Karpas-422 (cell line): ENCODE data around the gene RRAS2. TPM values are rescaled to one million over a fixed set of nuclear protein-coding genes. Genes with fewer than 3 reads are reported as not detected.

Source experiments
- DNase-seq: peaks from one replicate; pipeline ENCODE4 v3.0.0-alpha.2; 2015
- H2AFZ ChIP-seq: fragments of 200-600 bp; sonication (generic); 2 replicates; pipeline ENCODE4 v1.6.1; 2014; ENCODE audit warnings: antibody characterized with exemption, low read length, mixed read lengths
- H3K27ac ChIP-seq: fragments of 200-600 bp; sonication (generic); 2 replicates; pipeline ENCODE4 v1.5.1; 2014; ENCODE audit warnings: mild to moderate bottlenecking, low read length, moderate library complexity
- H3K27me3 ChIP-seq: fragments of 200-600 bp; sonication (generic); 2 replicates; pipeline ENCODE4 v1.6.1; 2014; ENCODE audit warnings: low read length, mixed read lengths
- H3K36me3 ChIP-seq: fragments of 200-600 bp; sonication (generic); 2 replicates; pipeline ENCODE4 v1.6.1; 2014; ENCODE audit warnings: low read length, mixed read lengths; ENCODE audit not compliant: insufficient read depth
- H3K4me1 ChIP-seq: fragments of 200-600 bp; sonication (generic); 2 replicates; pipeline ENCODE4 v1.6.1; 2014; ENCODE audit warnings: mild to moderate bottlenecking, low read length, mixed read lengths
- H3K4me2 ChIP-seq: fragments of 200-600 bp; sonication (generic); 2 replicates; pipeline ENCODE4 v1.6.1; 2014; ENCODE audit warnings: low read length, low read depth, mild to moderate bottlenecking; ENCODE audit not compliant: poor library complexity, severe bottlenecking
- H3K4me3 ChIP-seq: fragments of 200-600 bp; sonication (generic); 2 replicates; pipeline ENCODE4 v1.5.1; 2014; ENCODE audit warnings: mild to moderate bottlenecking, antibody characterized with exemption, low read length, mixed read lengths
- H3K79me2 ChIP-seq: fragments of 200-600 bp; sonication (generic); 2 replicates; pipeline ENCODE4 v1.6.1; 2014; ENCODE audit warnings: mild to moderate bottlenecking, low read length, mixed read lengths
- H3K9ac ChIP-seq: fragments of 200-600 bp; sonication (generic); 2 replicates; pipeline ENCODE4 v1.6.0; 2014; ENCODE audit warnings: low read length
- H3K9me2 ChIP-seq: fragments of 200-600 bp; sonication (generic), shearing (Covaris generic); replicated peaks from 2 replicates; pipeline ENCODE4 v1.6.0; 2014; ENCODE audit warnings: mild to moderate bottlenecking, low read length, moderate library complexity; ENCODE audit not compliant: insufficient read depth
- H3K9me3 ChIP-seq: fragments of 300-700, 200-600 bp; sonication (generic); 2 replicates; pipeline ENCODE4 v1.6.1; 2014; ENCODE audit warnings: low read length, mixed read lengths
- H4K20me1 ChIP-seq: fragments of 200-600 bp; sonication (generic); 2 replicates; pipeline ENCODE4 v1.6.1; 2014; ENCODE audit warnings: mild to moderate bottlenecking, antibody characterized with exemption, low read length, low read depth; ENCODE audit not compliant: insufficient read depth
- total RNA-seq: library from RNA; depleted of rRNA; stranded (reverse); fragments of >200 nt; shearing (Covaris generic); gene quantifications from 2 replicates; pipeline ENCODE4 v1.2.3, GENCODE V29; 2014; ENCODE audit warnings: low replicate concordance

RRAS2 gene
- total RNA-seq, 1 experiment from 2014 or later: 2.5 TPM

- H3K9me2 ChIP-seq: no peaks in the 10 kb centered on the region
- no peaks in the 10 kb centered on the region; the same call in 1 of the 2 replicates for H3K4me1 ChIP-seq
- no peaks in the 10 kb centered on the region for H3K27me3 ChIP-seq
- H3K9ac ChIP-seq: no peak overlapping the region
- no peak for DNase-seq
- no peak overlapping the region for H3K27ac ChIP-seq
- no peaks in the 10 kb centered on the region for H4K20me1 ChIP-seq
- H3K79me2 ChIP-seq: no peaks in the 10 kb centered on the region
- no peaks in the 10 kb centered on the region for H3K9me3 ChIP-seq
- H3K36me3 ChIP-seq: no peaks in the 10 kb centered on the region
- no peak overlapping the region for H3K4me2 ChIP-seq
- no peak overlapping the region for H3K4me3 ChIP-seq
- H2AFZ ChIP-seq: no peak overlapping the region
Measured at GRCh38 chr11:14264966-14265365, 94.0 kb downstream of the RRAS2 start.

GRCh38 chr11:14262271-14262846 is 96.6 kb downstream of the RRAS2 start:
- Histone ChIP-seq H3K27ac (no peak overlapping the region), H4K20me1 (no peaks in the 10 kb centered on the region), H3K4me3 (no peak overlapping the region), H2AFZ (no peak overlapping the region), H3K79me2 (no peaks in the 10 kb centered on the region), H3K9me2 (no peaks in the 10 kb centered on the region), H3K4me2 (no peak overlapping the region), H3K9me3 (no peaks in the 10 kb centered on the region), H3K36me3 (no peaks in the 10 kb centered on the region), H3K9ac (no peak overlapping the region), H3K27me3 (no peaks in the 10 kb centered on the region), H3K4me1 (no peaks in the 10 kb centered on the region)
- DNase-seq: no peak

- Histone ChIP-seq H3K9me2 (no peaks in the 10 kb centered on the region), H3K27me3 (no peaks in the 10 kb centered on the region), H3K9ac (no peak overlapping the region), H3K27ac (no peak overlapping the region), H3K36me3 (no peaks in the 10 kb centered on the region), H3K79me2 (no peaks in the 10 kb centered on the region), H3K4me2 (no peak overlapping the region), H3K4me3 (no peak overlapping the region), H2AFZ (no peak overlapping the region), H3K9me3 (no peaks in the 10 kb centered on the region), H3K4me1 (no peaks in the 10 kb centered on the region), H4K20me1 (no peaks in the 10 kb centered on the region)
- DNase-seq: no peak
Measured at GRCh38 chr11:14261066-14261465, 97.9 kb downstream of the RRAS2 start.

DNA sequence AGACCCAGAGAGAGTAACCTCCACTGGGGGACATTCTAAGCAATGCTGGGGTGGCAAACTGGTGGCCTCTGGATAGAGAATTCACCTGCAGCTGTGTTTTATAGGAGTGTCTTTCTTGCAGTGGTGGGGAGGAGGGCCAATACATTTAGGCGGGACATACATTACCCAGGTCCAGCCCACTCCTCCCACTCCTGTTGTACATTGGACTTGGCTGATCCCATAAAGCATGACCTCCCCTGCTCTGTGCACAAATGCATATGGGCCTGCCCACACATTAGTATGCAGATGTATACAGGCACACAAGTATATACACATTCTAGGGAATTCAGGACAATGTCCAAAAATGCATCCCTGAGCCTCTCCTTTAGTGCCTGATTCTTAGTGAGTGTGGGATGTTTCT is 99.1 kb downstream of the RRAS2 start:
- Histone ChIP-seq H3K4me2 (no peak overlapping the region), H3K9ac (no peak overlapping the region), H4K20me1 (no peaks in the 10 kb centered on the region), H3K4me3 (no peak overlapping the region), H3K27me3 (no peaks in the 10 kb centered on the region), H2AFZ (no peak overlapping the region), H3K36me3 (no peaks in the 10 kb centered on the region), H3K9me3 (no peaks in the 10 kb centered on the region), H3K27ac (no peak overlapping the region), H3K79me2 (no peaks in the 10 kb centered on the region), H3K9me2 (no peaks in the 10 kb centered on the region), H3K4me1 (no peaks in the 10 kb centered on the region)
- no peak for DNase-seq

DNA sequence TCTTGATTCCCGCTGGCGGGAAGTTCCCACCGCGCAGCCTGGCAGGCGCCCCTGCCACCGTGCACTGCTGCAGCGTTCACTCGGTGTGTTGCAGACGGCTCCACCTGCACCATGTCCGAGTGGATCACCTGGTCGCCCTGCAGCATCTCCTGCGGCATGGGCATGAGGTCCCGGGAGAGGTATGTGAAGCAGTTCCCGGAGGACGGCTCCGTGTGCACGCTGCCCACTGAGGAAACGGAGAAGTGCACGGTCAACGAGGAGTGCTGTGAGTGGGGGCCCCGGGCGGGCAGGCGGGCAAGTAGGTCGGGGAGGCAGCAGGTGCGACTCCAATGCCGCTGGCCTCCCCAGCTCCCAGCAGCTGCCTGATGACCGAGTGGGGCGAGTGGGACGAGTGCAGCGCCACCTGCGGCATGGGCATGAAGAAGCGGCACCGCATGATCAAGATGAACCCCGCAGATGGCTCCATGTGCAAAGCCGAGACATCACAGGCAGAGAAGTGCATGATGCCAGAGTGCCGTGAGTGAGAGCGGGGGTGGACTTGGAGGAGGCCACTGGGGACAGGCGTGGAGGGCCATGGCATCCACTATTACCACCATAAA is 99.7 kb downstream of the RRAS2 start:
- Histone ChIP-seq H3K4me1 (no peaks in the 10 kb centered on the region), H2AFZ (no peak overlapping the region), H3K9ac (no peak overlapping the region), H3K27me3 (no peaks in the 10 kb centered on the region), H4K20me1 (no peaks in the 10 kb centered on the region), H3K27ac (no peak overlapping the region), H3K36me3 (no peaks in the 10 kb centered on the region), H3K9me2 (no peaks in the 10 kb centered on the region), H3K79me2 (no peaks in the 10 kb centered on the region), H3K4me2 (no peak overlapping the region), H3K4me3 (no peak overlapping the region), H3K9me3 (no peaks in the 10 kb centered on the region)
- DNase-seq: no peak

DNA sequence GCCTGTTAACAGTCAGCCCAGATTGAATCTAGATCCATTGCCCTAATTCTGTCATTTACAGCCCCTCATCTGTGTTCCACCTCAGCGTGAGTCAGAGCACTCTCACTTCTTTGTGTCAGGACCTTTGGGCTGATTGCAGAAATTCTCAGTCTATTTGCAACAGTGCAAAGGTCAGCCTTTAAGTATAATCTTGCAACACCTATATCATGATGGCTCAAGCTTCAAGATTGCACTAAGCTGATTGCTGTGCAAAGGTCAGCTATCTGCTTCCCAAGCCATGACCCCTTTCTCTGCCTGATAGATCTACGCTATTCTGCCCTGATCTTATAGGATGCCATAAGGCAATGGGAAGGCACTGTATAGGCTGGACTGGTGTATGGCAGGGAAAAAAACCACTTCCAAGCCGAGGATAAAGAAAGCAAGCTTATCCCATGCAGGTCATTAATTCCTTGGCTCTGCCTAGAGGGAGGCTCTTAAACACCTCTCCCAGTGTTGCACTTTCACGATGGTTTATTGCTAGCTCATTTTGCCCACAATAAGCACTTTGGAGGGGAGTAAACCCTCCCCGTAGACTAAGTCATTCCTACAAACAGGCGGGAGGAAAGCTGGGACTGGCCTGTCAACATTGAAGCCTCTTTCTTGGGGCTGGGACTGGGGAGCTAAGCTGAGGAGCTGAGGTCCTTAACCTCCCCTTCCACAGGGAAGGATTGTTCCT is 100.6 kb downstream of the RRAS2 start:
- no peaks in the 10 kb centered on the region for H3K36me3 ChIP-seq
- H3K9me3 ChIP-seq: no peaks in the 10 kb centered on the region
- no peak overlapping the region for H3K4me2 ChIP-seq
- H3K4me3 ChIP-seq: no peak overlapping the region
- H3K27me3 ChIP-seq: no peaks in the 10 kb centered on the region
- no peak overlapping the region for H2AFZ ChIP-seq
- no peak for DNase-seq
- H3K79me2 ChIP-seq: no peaks in the 10 kb centered on the region
- no peaks in the 10 kb centered on the region for H4K20me1 ChIP-seq
- H3K27ac ChIP-seq: no peak overlapping the region
- no peaks in the 10 kb centered on the region for H3K9me2 ChIP-seq
- no peak overlapping the region for H3K9ac ChIP-seq
- no peaks in the 10 kb centered on the region for H3K4me1 ChIP-seq

DNA sequence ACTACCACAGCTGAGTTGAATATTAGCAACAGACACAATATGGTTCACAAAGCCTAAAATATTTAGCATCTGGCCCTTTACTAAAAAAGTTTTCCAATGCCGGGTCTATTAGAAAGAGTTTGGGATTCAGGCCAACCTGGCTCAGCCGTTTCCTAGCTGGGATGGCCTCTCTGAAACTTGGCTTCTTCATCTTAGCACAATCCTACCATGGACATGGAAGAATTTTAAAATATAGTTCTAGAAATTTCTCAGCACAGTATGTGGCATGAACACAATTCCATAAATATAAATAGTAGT is 103.8 kb downstream of the RRAS2 start:
- no peaks in the 10 kb centered on the region for H3K36me3 ChIP-seq
- no peak overlapping the region for H3K4me2 ChIP-seq
- H3K9me3 ChIP-seq: no peaks in the 10 kb centered on the region
- H3K9ac ChIP-seq: no peak overlapping the region
- no peaks in the 10 kb centered on the region for H3K9me2 ChIP-seq
- no peaks in the 10 kb centered on the region for H3K27me3 ChIP-seq
- H3K79me2 ChIP-seq: no peaks in the 10 kb centered on the region
- no peak overlapping the region for H3K27ac ChIP-seq
- H2AFZ ChIP-seq: no peak overlapping the region
- DNase-seq: no peak
- H3K4me3 ChIP-seq: no peak overlapping the region
- H3K4me1 ChIP-seq: no peaks in the 10 kb centered on the region
- H4K20me1 ChIP-seq: no peaks in the 10 kb centered on the region

DNA sequence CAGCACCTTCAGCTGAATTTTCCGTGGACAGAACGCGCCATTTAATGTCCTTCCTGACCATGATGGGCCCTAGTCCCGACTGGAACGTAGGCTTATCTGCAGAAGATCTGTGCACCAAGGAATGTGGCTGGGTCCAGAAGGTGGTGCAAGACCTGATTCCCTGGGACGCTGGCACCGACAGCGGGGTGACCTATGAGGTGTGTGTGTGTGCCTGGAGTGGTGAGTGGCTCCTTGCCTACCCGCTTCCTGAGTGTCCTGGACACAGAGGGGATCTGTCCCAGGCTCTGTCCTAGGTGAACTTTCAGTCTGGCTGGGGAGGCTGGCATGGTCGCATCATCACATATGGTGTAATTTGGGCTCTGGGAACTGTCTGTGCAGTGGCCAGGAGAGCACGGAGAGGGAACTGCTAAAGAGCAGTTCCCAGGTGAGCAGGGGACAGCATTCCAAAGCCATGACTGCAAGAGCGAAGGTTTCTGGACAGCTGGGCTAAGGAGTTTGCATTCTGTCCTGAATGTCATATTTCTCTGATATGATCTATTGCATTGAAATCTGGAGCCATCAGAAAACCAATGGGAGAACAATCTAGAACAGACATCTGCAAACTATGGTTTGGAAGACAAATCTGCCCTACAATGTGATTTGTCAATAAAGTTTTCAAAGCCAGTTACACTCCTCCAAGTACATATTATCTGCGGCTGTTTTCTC is 104.3 kb downstream of the RRAS2 start:
- Histone ChIP-seq H2AFZ (no peak overlapping the region), H3K79me2 (no peaks in the 10 kb centered on the region), H3K4me2 (no peak overlapping the region), H3K4me1 (no peaks in the 10 kb centered on the region), H3K36me3 (no peaks in the 10 kb centered on the region), H3K27me3 (no peaks in the 10 kb centered on the region), H3K9me3 (no peaks in the 10 kb centered on the region), H3K27ac (no peak overlapping the region), H3K9ac (no peak overlapping the region), H3K9me2 (no peaks in the 10 kb centered on the region), H3K4me3 (no peak overlapping the region), H4K20me1 (no peaks in the 10 kb centered on the region)
- no peak for DNase-seq
